NCI-H2029 (cell line): ENCODE data around the gene NUP155.
A peak's percentile ranks its signal among the peaks of the same experiment; 100 is the strongest.
"Not testable (repeated sequence)": the region's sequence is repeated elsewhere in the genome, so short reads cannot be mapped to it uniquely, and the experiment has no call there.

Source experiments
- DNase-seq: peaks from one replicate; lab custom pipeline; 2025; lab: John Stamatoyannopoulos, UW

NUP155 gene

GRCh38 chr5:37275511-37275910 is 95.4 kb downstream of the NUP155 start:
- no peak for DNase-seq

DNA sequence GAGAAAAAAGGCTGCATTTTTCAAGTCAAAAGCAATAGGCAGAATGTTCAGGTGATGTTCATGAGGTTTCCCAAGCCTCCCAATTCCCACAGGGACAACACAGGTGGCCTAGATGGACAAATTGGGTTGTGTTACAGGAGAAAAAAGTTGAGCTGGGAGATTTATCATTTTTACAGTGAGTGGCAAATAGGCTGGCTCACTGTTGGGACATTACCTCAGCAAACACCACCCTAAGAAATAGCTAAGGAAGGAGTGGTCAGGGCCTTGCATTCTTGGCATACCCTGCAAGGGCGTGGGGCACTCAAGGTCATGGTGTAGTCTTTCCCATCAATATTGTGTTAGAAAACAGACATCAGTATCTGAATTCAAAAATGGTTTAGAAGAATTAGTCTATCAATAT is 98.4 kb downstream of the NUP155 start:
- DNase-seq = no peak

DNA sequence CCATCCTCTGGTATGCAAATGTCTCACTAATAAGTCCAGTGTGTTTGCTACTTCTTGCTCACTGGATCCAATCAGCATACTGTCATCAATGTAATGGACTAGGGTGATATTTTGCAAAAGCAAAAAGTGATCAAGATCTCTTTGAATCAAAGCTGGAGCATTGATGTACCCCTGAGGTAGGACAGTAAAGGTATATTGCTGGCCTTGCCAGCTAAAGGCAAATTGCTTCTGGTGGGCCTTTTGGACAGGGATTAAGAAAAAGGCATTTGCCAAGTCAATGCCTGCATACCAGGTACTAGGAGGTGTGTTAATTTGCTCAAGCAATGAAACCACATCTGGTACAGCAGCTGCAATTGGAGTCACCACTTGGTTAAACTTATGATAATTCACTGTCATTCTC is 102.8 kb downstream of the NUP155 start:
- not testable (repeated sequence) for DNase-seq

DNA sequence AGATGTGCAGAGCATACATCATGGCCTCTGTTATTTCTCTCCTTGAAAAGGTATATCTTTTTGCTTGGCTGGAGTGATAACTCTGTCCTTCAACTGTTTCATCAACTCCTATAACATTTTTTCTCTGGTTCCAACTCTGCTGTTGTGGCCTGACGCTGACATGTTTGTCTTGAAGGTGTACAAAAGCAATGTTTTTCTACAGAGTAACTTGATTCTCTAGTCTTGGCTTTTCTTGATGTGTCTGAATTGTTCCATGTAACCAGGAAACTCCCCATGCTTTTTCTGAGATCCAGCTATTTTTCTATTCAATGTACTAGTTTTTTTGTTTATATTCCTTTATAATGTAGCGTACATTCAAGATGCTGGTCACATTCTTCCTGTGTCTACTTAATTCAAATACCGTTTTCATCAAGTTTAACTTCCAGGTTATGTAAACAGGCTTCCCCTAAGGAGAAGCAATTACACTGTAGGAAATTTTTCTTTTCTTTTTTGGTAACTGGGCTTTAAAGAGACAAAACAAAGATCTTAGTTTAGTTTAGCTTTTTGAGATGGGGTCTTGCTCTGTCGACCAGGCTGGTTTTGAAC is 115.0 kb downstream of the NUP155 start:
- DNase-seq = no peak

GRCh38 chr5:37254581-37254980 is 116.3 kb downstream of the NUP155 start:
- DNase-seq = no peak

DNA sequence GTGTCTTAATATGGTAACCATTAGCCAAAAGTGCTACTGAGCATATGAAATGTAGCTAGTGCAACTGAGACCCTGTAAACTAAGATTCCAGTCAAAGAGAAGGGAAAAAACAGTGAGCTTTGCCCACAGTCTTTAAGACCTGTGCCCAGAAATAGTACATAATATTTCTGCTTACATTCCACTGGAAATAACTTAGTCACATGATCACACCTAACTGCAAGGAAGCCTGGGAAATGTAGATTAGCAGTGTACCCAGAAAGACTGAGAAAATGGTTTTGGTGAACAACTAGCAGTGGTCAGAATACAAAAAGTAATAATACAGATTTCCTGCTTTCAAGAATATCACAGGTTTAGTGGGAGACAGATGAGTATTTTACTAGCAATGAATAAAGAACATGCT is 119.2 kb downstream of the NUP155 start:
- DNase-seq = no peak

GRCh38 chr5:37249815-37250164 is 121.1 kb downstream of the NUP155 start:
- DNase-seq = no peak

DNA sequence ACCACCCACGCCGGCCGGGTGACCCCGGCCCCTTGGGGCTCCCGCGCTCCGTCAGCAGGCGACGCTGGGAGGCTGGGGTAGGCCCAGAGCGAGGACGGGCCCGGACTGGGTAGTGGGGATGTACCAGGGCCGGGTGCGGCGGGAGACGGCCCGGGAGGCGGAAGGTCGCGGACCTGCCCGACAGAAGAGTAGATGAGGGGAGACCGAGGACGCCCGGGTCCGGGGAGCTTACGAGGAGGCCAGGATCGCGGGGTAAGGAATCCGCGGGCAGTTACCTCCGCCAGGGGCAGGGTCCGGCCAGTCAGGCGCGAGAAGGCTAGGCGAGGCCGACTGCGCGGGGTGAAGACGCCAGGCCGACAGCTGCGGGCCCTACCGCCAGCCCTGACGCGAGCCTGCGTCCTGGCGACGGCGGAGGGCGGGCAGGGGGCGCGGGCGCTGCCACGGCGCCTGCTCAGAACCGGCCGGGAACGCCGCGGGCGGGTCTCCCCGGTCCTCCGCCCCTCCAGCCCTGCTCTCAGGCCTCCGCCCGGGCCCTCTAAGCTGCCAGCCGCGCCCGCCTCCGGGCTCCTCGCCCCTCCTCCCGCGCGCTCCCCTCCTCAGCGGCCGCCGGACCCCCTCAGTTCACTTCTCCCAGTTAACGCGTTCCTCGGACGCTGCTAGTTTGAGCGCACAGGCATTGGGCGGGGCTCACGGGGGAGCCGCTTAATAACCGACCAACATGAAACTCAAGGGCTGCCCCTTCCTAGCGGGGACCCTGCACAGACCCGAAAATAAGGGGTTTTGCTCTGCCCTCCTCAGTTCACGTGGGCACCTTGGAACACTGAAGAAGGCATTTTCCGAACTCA is 121.7 kb downstream of the NUP155 start, which contains the start of gene CPLANE1:
TSS of gene CPLANE1 (minus strand) at position 407 of the 845 bp plus-strand sequence. CDS start 1,678 bp downstream, outside the sequence.
- peak; percentile 56 for DNase-seq

GRCh38 chr5:37248421-37248969 is 122.4 kb downstream of the NUP155 start:
- no peak for DNase-seq

GRCh38 chr5:37247496-37247895 is 123.4 kb downstream of the NUP155 start:
- no peak for DNase-seq

- DNase-seq = no peak
Measured at GRCh38 chr5:37247036-37247435, 123.9 kb downstream of the NUP155 start.
